PC-9 (cell line): ENCODE data around the gene ST8SIA2.

Experiments used
- EZH2 ChIP-seq: fragments of 200-600 bp; sonication (generic); IDR thresholded peaks from 2 replicates; pipeline ENCODE4 v1.8.0; 2017; ENCODE audit warnings: antibody characterized with exemption, low read depth
- TF ChIP-seq, protein P1 (sequence below): fragments of 200-600 bp; sonication (generic); conservative IDR thresholded peaks from 2 replicates; pipeline ENCODE4 v1.6.1; 2017; ENCODE audit warnings: mixed run types, antibody characterized with exemption, mild to moderate bottlenecking, moderate library complexity

DNA sequence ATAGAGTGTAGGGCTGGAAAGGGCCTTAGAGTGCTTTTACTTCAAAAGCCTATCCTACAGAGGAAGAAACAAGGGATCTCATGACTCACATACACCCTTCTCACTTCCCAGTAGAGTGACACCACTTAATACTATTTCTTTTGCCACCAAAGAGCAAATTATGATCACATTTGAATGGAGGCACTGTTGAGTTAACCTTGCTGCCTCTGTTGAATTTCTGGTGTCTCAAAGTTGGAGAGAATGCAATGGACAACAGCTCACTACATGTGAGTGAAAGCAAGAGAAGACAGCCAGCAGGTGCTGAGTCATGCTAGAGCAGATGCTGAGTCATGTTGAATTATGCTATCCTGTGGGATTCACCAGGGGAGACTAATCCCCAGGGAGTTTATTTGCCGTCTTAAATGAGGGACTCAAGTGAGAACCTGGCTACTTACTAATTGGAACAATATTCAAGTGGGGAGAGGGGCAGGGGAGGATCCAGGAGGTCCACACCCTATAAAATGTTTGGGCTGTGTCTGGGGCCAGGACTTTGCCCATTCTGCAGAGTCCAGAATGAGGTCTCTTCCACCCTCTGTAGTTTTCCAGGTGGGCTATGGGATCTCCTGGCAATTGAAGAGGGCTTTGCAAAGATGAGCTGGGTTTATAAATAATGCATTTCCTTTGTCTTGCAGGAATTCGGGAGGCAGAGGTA, 35.8 kb downstream of the ST8SIA2 start:
- TF ChIP-seq, protein P1, sequence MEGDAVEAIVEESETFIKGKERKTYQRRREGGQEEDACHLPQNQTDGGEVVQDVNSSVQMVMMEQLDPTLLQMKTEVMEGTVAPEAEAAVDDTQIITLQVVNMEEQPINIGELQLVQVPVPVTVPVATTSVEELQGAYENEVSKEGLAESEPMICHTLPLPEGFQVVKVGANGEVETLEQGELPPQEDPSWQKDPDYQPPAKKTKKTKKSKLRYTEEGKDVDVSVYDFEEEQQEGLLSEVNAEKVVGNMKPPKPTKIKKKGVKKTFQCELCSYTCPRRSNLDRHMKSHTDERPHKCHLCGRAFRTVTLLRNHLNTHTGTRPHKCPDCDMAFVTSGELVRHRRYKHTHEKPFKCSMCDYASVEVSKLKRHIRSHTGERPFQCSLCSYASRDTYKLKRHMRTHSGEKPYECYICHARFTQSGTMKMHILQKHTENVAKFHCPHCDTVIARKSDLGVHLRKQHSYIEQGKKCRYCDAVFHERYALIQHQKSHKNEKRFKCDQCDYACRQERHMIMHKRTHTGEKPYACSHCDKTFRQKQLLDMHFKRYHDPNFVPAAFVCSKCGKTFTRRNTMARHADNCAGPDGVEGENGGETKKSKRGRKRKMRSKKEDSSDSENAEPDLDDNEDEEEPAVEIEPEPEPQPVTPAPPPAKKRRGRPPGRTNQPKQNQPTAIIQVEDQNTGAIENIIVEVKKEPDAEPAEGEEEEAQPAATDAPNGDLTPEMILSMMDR = no peak
- TF ChIP-seq EZH2 = no peak
